Parathyroid adenoma (tissue), 2 donors: ENCODE measurements around the gene TRAPPC2L.

Experiments
- H2AFZ ChIP-seq: fragments of 300-600 bp; sonication (generic); one replicate; pipeline ENCODE4 v1.7.0; 2017; ENCODE audit warnings: antibody characterized with exemption, mild to moderate bottlenecking
- H3K27ac ChIP-seq: fragments of 300-600 bp; sonication (generic); one replicate; pipeline ENCODE4 v1.7.0; 2017
- H3K27me3 ChIP-seq: fragments of 300-600 bp; sonication (generic); one replicate; pipeline ENCODE4 v1.7.0; 2017; ENCODE audit warnings: low read length; ENCODE audit not compliant: control insufficient read depth, insufficient read depth
- H3K36me3 ChIP-seq: fragments of 300-600 bp; sonication (generic); one replicate; pipeline ENCODE4 v1.7.0; 2017; ENCODE audit warnings: low read length; ENCODE audit not compliant: control insufficient read depth, insufficient read depth
- H3K4me1 ChIP-seq: fragments of 300-600 bp; sonication (generic); one replicate; pipeline ENCODE4 v1.7.0; 2017; ENCODE audit warnings: control low read depth
- H3K4me2 ChIP-seq: fragments of 300-600 bp; sonication (generic); one replicate; pipeline ENCODE4 v1.7.0; 2017; ENCODE audit warnings: low read length
- H3K4me3 ChIP-seq: fragments of 300-600 bp; sonication (generic); one replicate; pipeline ENCODE4 v1.7.0; 2017; ENCODE audit warnings: low read depth, low read length
- H3K79me2 ChIP-seq: fragments of 300-600 bp; sonication (generic); one replicate; pipeline ENCODE4 v1.7.0; 2017; ENCODE audit warnings: control low read depth
- H3K9ac ChIP-seq: fragments of 300-600 bp; sonication (generic); one replicate; pipeline ENCODE4 v1.7.0; 2017; ENCODE audit warnings: mild to moderate bottlenecking
- H3K9me3 ChIP-seq: fragments of 300-600 bp; sonication (generic); one replicate; pipeline ENCODE4 v1.7.0; 2017; ENCODE audit warnings: low read length; ENCODE audit not compliant: control insufficient read depth
- TF ChIP-seq, protein P1 (sequence below): fragments of 300-600 bp; sonication (generic); IDR thresholded peaks from one replicate; pipeline ENCODE4 v1.7.0; 2017; ENCODE audit warnings: antibody characterized with exemption, mild to moderate bottlenecking
- donor health status: primary hyperparathyroidism.

Gene TRAPPC2L

DNA sequence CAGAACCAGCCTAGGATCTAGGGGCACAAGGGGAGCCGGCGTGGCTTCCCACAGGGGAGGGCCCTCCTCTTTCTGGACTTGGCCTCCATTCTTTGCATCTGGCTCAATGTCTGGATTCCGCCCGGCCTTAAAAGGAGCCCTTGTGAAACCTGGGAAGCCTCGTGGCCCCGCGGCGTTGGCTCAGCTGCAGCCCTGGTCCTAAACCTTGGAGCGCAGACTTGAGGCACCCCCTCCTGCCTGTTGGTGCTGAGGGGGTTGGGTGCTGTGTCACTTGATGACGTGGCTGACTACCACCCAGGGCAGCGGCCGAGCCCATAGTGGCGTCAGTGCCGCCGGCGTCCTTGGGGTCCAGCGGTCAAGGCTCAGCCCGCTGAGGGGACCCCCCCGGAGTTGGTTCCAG is 4.4 kb downstream of the TRAPPC2L start:
- H3K36me3 ChIP-seq, result no peaks in the 10 kb centered on the region
- peaks cover 6% of the 10 kb centered on the region for H3K79me2 ChIP-seq
- H3K9me3 ChIP-seq, result no peaks in the 10 kb centered on the region
- H3K4me3 ChIP-seq, result no peak overlapping the region
- H3K4me1 ChIP-seq, result peaks cover 8% of the 10 kb centered on the region
- H3K27me3 ChIP-seq, result no peaks in the 10 kb centered on the region
- no peak overlapping the region for H3K9ac ChIP-seq
- no peak overlapping the region for H3K27ac ChIP-seq
- no peak overlapping the region for H2AFZ ChIP-seq
- TF ChIP-seq, protein P1, sequence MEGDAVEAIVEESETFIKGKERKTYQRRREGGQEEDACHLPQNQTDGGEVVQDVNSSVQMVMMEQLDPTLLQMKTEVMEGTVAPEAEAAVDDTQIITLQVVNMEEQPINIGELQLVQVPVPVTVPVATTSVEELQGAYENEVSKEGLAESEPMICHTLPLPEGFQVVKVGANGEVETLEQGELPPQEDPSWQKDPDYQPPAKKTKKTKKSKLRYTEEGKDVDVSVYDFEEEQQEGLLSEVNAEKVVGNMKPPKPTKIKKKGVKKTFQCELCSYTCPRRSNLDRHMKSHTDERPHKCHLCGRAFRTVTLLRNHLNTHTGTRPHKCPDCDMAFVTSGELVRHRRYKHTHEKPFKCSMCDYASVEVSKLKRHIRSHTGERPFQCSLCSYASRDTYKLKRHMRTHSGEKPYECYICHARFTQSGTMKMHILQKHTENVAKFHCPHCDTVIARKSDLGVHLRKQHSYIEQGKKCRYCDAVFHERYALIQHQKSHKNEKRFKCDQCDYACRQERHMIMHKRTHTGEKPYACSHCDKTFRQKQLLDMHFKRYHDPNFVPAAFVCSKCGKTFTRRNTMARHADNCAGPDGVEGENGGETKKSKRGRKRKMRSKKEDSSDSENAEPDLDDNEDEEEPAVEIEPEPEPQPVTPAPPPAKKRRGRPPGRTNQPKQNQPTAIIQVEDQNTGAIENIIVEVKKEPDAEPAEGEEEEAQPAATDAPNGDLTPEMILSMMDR, result no peak
- H3K4me2 ChIP-seq, result no peak overlapping the region

DNA sequence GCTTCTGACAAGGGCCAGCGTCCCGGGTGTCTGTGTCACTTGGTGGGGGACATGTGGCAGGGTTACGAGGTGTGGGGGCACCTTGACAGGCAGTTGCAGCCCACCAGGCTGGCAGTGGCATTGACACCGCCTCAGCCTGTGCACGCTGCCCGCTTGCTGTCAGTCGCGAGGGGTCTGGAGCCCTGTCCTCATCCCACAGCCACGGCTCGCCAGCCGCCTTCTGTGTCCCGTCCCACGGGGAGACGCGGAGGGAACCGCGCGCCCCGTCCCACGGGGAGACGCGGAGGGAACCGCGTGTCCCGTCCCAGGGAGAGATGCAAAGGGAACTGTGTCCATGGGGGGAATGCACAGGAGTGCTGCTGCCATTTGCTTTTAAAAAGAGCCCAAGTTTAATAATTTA is 6.0 kb downstream of the TRAPPC2L start:
- Histone ChIP-seq H3K4me3 (no peak overlapping the region), H3K79me2 (peaks cover 3% of the 10 kb centered on the region), H3K4me2 (no peak overlapping the region), H3K9me3 (no peaks in the 10 kb centered on the region), H2AFZ (no peak overlapping the region), H3K27me3 (no peaks in the 10 kb centered on the region), H3K36me3 (no peaks in the 10 kb centered on the region), H3K9ac (no peak overlapping the region), H3K4me1 (peaks cover 2% of the 10 kb centered on the region), H3K27ac (no peak overlapping the region)
- TF ChIP-seq, protein P1, result no peak

DNA sequence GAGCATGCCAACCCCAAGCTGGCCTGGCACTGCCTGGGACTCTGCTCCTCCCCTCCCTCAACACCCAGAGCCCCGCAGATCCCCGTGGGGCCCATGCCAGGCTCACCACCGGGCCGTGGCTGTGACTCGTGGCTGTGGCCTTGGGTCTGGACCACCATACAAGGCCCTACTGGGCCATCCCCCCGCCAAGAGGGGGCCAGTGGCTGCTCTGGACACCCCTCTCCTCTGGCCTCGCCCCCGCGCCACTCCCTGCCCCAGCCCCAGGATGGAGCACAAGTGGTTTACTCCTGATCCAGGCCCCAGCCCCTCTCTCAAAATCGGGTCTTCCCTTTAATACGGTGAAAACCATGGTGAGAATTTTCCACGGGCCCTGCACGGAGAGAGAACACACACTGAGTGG is 6.5 kb downstream of the TRAPPC2L start:
- TF ChIP-seq, protein P1, result no peak
- Histone ChIP-seq H3K79me2 (no peaks in the 10 kb centered on the region), H3K4me2 (no peak overlapping the region), H3K27me3 (no peaks in the 10 kb centered on the region), H3K4me1 (no peaks in the 10 kb centered on the region), H3K9ac (no peak overlapping the region), H2AFZ (no peak overlapping the region), H3K27ac (no peak overlapping the region), H3K36me3 (no peaks in the 10 kb centered on the region), H3K9me3 (no peaks in the 10 kb centered on the region), H3K4me3 (no peak overlapping the region)

DNA sequence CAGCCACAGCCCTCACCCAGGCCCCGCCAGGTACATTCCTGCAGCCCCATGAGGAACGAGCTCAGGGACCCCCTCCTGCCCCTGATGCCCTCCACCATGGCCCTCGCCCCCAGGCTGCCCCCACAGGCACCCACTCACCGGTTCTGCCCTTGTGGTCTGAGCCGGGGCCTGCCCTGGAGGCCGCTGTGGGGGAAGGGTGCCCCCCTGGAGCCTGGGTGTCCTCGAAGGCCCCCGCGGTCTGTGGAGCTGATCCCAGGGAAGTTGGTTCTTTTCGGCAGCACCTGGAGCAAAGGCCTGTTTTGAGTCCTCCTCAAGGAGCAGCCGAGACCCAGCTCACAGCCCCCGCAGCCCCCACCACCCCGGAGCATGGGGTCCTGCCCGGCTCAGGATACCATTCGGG is 7.2 kb downstream of the TRAPPC2L start:
- Histone ChIP-seq H3K4me1 (no peaks in the 10 kb centered on the region), H3K27ac (no peak overlapping the region), H3K36me3 (no peaks in the 10 kb centered on the region), H3K9me3 (no peaks in the 10 kb centered on the region), H2AFZ (no peak overlapping the region), H3K4me2 (no peak overlapping the region), H3K27me3 (no peaks in the 10 kb centered on the region), H3K79me2 (no peaks in the 10 kb centered on the region), H3K4me3 (no peak overlapping the region), H3K9ac (no peak overlapping the region)
- TF ChIP-seq, protein P1, result no peak

DNA sequence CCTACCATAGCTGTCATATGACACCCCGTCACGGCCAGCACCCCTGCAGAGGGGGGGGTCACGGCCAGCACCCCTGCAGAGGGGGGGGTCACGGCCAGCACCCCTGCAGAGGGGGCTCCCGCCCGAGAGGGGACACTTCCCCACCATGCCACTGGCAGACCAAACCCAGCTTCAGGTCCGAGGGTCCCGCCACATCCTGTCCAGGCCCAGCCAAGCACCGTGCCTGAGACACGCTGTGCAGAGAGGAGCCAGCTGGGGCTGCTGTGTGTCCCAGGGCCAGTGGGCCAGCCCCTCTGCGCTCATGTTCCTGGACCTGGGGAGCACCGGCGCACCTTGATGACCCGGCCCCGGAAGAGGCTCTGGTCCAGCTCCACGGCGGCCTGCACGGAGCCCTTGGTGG is 7.6 kb downstream of the TRAPPC2L start:
- Histone ChIP-seq H3K4me2 (no peak overlapping the region), H3K36me3 (no peaks in the 10 kb centered on the region)

More for the DNA sequence above, 7.6 kb downstream of the TRAPPC2L start:
- no peak overlapping the region for H3K27ac ChIP-seq
- no peaks in the 10 kb centered on the region for H3K9me3 ChIP-seq
- no peaks in the 10 kb centered on the region for H3K27me3 ChIP-seq
- H3K4me3 ChIP-seq, result no peak overlapping the region
- H3K9ac ChIP-seq, result no peak overlapping the region
- no peaks in the 10 kb centered on the region for H3K79me2 ChIP-seq
- H3K4me1 ChIP-seq, result no peaks in the 10 kb centered on the region
- TF ChIP-seq, protein P1, result no peak
- no peak overlapping the region for H2AFZ ChIP-seq
